Measurements from ENCODE around the gene CAPN1.

CAPN1 gene

GRCh38 chr11:65204143-65204542 lies 22.4 kb downstream of the CAPN1 start:
- DNase-seq (ENCODE audit: low read depth) = no peak

GRCh38 chr11:65204646-65205601 lies 23.2 kb downstream of the CAPN1 start:
- DNase-seq (ENCODE audit: low read depth) = peak; percentile 35

- DNase-seq (ENCODE audit: low read depth) = no peak
Observed at GRCh38 chr11:65205602-65205967, 23.9 kb downstream of the CAPN1 start.

GRCh38 chr11:65206441-65206841 lies 24.7 kb downstream of the CAPN1 start:
- DNase-seq (ENCODE audit: low read depth) = no peak

GRCh38 chr11:65206901-65207300 lies 25.2 kb downstream of the CAPN1 start:
- no peak for DNase-seq (ENCODE audit: low read depth)

- DNase-seq (ENCODE audit: low read depth) = no peak
Observed at GRCh38 chr11:65207918-65208784, 26.4 kb downstream of the CAPN1 start.

GRCh38 chr11:65208785-65209710 lies 27.3 kb downstream of the CAPN1 start:
- DNase-seq (ENCODE audit: low read depth) = no peak

GRCh38 chr11:65209711-65210360 lies 28.1 kb downstream of the CAPN1 start:
- no peak for DNase-seq (ENCODE audit: low read depth)

- no peak for DNase-seq (ENCODE audit: low read depth)
Observed at GRCh38 chr11:65210361-65210731, 28.6 kb downstream of the CAPN1 start.

- DNase-seq (ENCODE audit: low read depth) = no peak
Observed at GRCh38 chr11:65210748-65211147, 29.0 kb downstream of the CAPN1 start.

- no peak for DNase-seq (ENCODE audit: low read depth)
Observed at GRCh38 chr11:65211293-65212105, 29.8 kb downstream of the CAPN1 start.

GRCh38 chr11:65212226-65212801 lies 30.6 kb downstream of the CAPN1 start:
- no peak for DNase-seq (ENCODE audit: low read depth)

- no peak for DNase-seq (ENCODE audit: low read depth)
Observed at GRCh38 chr11:65213322-65214211, 31.8 kb downstream of the CAPN1 start.

- DNase-seq (ENCODE audit: low read depth) = no peak
Observed at GRCh38 chr11:65214212-65214845, 32.6 kb downstream of the CAPN1 start.

- no peak for DNase-seq (ENCODE audit: low read depth)
Observed at GRCh38 chr11:65215441-65216076, 33.8 kb downstream of the CAPN1 start.

GRCh38 chr11:65216830-65217229 lies 35.1 kb downstream of the CAPN1 start:
- DNase-seq (ENCODE audit: low read depth) = no peak

GRCh38 chr11:65217441-65218423 lies 36.0 kb downstream of the CAPN1 start:
- no peak for DNase-seq (ENCODE audit: low read depth)

Measured in activated T-helper 9 cell treated with anti-CD3 and anti-CD28 coated beads, Interleukin-2, amount 50 U/mL, for 16 hours (primary cell).